Uterus (tissue), 4 donors: ENCODE data around the gene AKAP12. TPM values are rescaled to one million over a fixed set of nuclear protein-coding genes. Genes with fewer than 3 reads are reported as not detected.

Source experiments
- DNase-seq, 2 donors: peaks; one replicate each; pipeline ENCODE4 v3.0.0-alpha.2; 2019 to 2020
- H3K27ac ChIP-seq, 2 donors: fragments of 200-600 bp; sonication (generic); 1 replicate in 1 of 2; 2 replicates in 1 of 2; pipeline ENCODE4 v1.5.1; 2016 to 2018
- H3K27me3 ChIP-seq, 2 donors: fragments of 200-600 bp; sonication (generic); one replicate each; pipeline ENCODE4 v1.5.1; 2018 to 2019; ENCODE audit warnings: control low read depth in 1 of 2
- H3K36me3 ChIP-seq, 2 donors: fragments of 200-600 bp; sonication (generic); one replicate each; pipeline ENCODE4 v1.5.1; 2019; ENCODE audit warnings: control low read depth in 1 of 2
- H3K4me1 ChIP-seq, 2 donors: fragments of 200-600 bp; sonication (generic); one replicate each; pipeline ENCODE4 v1.5.1; 2018 to 2019; ENCODE audit warnings: control low read depth in 1 of 2
- H3K4me3 ChIP-seq, 2 donors: fragments of 200-600 bp; sonication (generic); 1 replicate in 1 of 2; 2 replicates in 1 of 2; pipeline ENCODE4 v1.5.1; 2018 to 2019; ENCODE audit warnings: mild to moderate bottlenecking in 1 of 2
- H3K9me3 ChIP-seq, 2 donors: fragments of 200-600 bp; sonication (generic); one replicate each; pipeline ENCODE4 v1.5.1; 2019; ENCODE audit warnings: control low read depth in 1 of 2
- CTCF ChIP-seq, 4 experiments: fragments of 200-600 bp in 2 of 4; fragments of 450-650 bp in 2 of 4; sonication (generic) in 2 of 4; IDR thresholded peaks; one replicate each; pipeline ENCODE4 v1.5.1; 2016 to 2019; ENCODE audit warnings: antibody characterized with exemption in 4 of 4, mild to moderate bottlenecking in 2 of 4, moderate library complexity in 1 of 4
- POLR2A ChIP-seq, 2 donors: fragments of 450-650 bp; IDR thresholded peaks; one replicate each; pipeline ENCODE4 v1.6.1; 2016; ENCODE audit warnings: antibody characterized with exemption in 2 of 2, mild to moderate bottlenecking in 1 of 2, moderate library complexity in 1 of 2
- intact Hi-C: fragments of 100-400 bp; cut with DNase I; formaldehyde crosslinking; loops from one replicate; pipeline ENCODE4 v1.15.1; 2023; ENCODE audit warnings: low total_unique reads
- total RNA-seq, 4 donors: library from RNA; depleted of rRNA in 3 of 4; stranded (reverse); fragments of >200 nt in 3 of 4; gene quantifications; one replicate each; pipeline versions ENCODE4 v1.1.0 to v1.2.4, GENCODE V29; 2014 to 2023
- donor health status: DM: yes; HTN: yes; CAD: no.

Gene AKAP12
- total RNA-seq, 4 donors from 2014 or later = 47.6 to 218 (median 70.2) TPM

- Histone ChIP-seq H3K27me3 (no peaks in the 10 kb centered on the region), H3K4me1 (peaks cover 0 to 11% of the 10 kb centered on the region in 2 donors)
- intact Hi-C loops = no loop called here
Measured at GRCh38 chr6:151254451-151255081, 14.8 kb downstream of the AKAP12 start.

GRCh38 chr6:151255811-151256210 is 16.0 kb downstream of the AKAP12 start:
- Histone ChIP-seq H3K27ac (peak overlapping the region; percentile 46 to 53), H3K4me1 (peaks cover 0 to 11% of the 10 kb centered on the region in 2 donors), H3K27me3 (no peaks in the 10 kb centered on the region), H3K36me3 (no peaks in the 10 kb centered on the region), H3K4me3 (no peak overlapping the region), H3K9me3 (no peaks in the 10 kb centered on the region)
- no peak for DNase-seq
- intact Hi-C loops = no loop called here
- TF ChIP-seq POLR2A (IDR thresholded peaks at IDR 0.05) (no peak), CTCF (IDR thresholded peaks at IDR 0.05) (no peak)

More at GRCh38 chr6:151254451-151255081, 14.8 kb downstream of the AKAP12 start:
- Histone ChIP-seq H3K36me3 (no peaks in the 10 kb centered on the region), H3K27ac (peak overlapping the region; percentile 46 to 53), H3K4me3 (no peak overlapping the region), H3K9me3 (no peaks in the 10 kb centered on the region)
- TF ChIP-seq POLR2A (IDR thresholded peaks at IDR 0.05) (no peak), CTCF (IDR thresholded peaks at IDR 0.05) (no peak)
- DNase-seq = no peak

GRCh38 chr6:151257985-151258445 is 18.2 kb downstream of the AKAP12 start:
- Histone ChIP-seq H3K4me1 (peaks cover 0 to 11% of the 10 kb centered on the region in 2 donors), H3K9me3 (no peaks in the 10 kb centered on the region), H3K27ac (peak overlapping the region; percentile 48 to 80), H3K27me3 (no peaks in the 10 kb centered on the region), H3K36me3 (no peaks in the 10 kb centered on the region), H3K4me3 (no peak overlapping the region)
- no peak for TF ChIP-seq POLR2A (IDR thresholded peaks at IDR 0.05)
- no peak for TF ChIP-seq CTCF (IDR thresholded peaks at IDR 0.05)
- intact Hi-C loops = no loop called here
- DNase-seq = no peak

- intact Hi-C loops = no loop called here
- H3K9me3 ChIP-seq = no peaks in the 10 kb centered on the region
- DNase-seq = no peak
- H3K4me1 ChIP-seq = peaks cover 0 to 11% of the 10 kb centered on the region in 2 donors
- H3K4me3 ChIP-seq = no peak overlapping the region
- peak overlapping the region in 1 of 2 donors; percentile 57 for H3K27ac ChIP-seq
- H3K36me3 ChIP-seq = no peaks in the 10 kb centered on the region
- no peak for TF ChIP-seq CTCF (IDR thresholded peaks at IDR 0.05)
- no peak for TF ChIP-seq POLR2A (IDR thresholded peaks at IDR 0.05)
- H3K27me3 ChIP-seq = no peaks in the 10 kb centered on the region
Measured at GRCh38 chr6:151260205-151260604, 20.4 kb downstream of the AKAP12 start.

GRCh38 chr6:151263035-151263434 is 23.3 kb downstream of the AKAP12 start:
- H3K36me3 ChIP-seq = no peaks in the 10 kb centered on the region
- DNase-seq = no peak
- H3K4me1 ChIP-seq = no peaks in the 10 kb centered on the region
- no peaks in the 10 kb centered on the region for H3K9me3 ChIP-seq
- peak overlapping the region in 1 of 2 donors; percentile 43 for H3K27ac ChIP-seq
- H3K4me3 ChIP-seq = no peak overlapping the region
- no peak for TF ChIP-seq POLR2A (IDR thresholded peaks at IDR 0.05)
- no peak for TF ChIP-seq CTCF (IDR thresholded peaks at IDR 0.05)
- H3K27me3 ChIP-seq = no peaks in the 10 kb centered on the region
- intact Hi-C loops = no loop called here
